LHCN-M2 (cell line): Measurements from ENCODE around the gene NKX1-2. TPM values are rescaled to one million over a fixed set of nuclear protein-coding genes. Genes with fewer than 3 reads are reported as not detected.

Source experiments
- DNase-seq: peaks from one replicate; pipeline ENCODE4 v3.0.0-alpha.2; 2012; ENCODE audit warnings: low read depth
- total RNA-seq: library from RNA; depleted of rRNA; stranded (reverse); fragments of >200 nt; gene quantifications from 2 replicates; pipeline ENCODE4 v1.2.3, GENCODE V29; 2014; rRNA removed

The NKX1-2 gene
- total RNA-seq, 1 experiment from 2014 or later: not detected

DNA sequence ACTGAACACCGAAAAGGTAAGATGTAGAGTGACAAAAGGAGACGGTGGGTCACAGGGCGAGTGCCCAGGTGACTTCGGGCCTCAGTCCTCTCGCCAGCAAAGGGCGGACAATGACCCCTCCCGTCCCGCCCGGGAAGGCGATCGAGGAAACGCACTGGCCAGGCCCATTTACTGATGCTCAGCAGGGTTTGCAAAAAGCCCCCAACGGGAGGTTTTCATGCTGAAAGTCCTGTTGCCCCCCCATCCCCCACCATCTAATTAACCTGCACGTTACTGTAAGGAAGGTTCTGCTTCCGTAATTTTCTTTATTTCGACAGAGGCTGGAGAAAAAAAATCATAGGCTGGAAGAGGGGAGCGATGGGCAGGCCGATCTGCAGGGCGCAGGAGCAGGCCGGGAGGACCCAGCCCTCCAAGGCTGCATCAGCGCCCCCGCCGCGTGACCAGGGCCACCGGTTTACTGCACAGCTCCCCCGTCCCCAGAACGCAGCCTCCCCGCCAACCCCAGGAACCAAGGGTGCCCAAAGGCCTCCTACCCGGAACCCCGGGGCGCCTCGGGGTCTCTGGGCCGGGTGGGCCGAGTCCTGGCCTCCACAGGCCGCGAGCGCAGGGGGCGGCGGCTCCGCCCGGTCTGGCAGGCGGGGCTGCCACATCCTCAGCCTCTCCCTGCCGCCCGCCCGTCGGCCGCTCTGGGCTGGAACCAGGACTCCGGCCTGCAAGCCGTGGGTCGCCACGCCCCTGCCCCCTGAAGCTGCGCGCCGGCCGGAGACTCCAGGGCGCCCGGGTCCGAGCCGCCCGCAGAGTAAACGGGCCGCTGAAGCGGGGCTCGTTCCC is 31.7 kb downstream of the NKX1-2 start:
- peak; percentile 58 for DNase-seq

- no peak for DNase-seq
Measured at GRCh38 chr10:124416733-124417132, 33.1 kb downstream of the NKX1-2 start.

GRCh38 chr10:124415210-124415609 is 34.6 kb downstream of the NKX1-2 start:
- no peak for DNase-seq

GRCh38 chr10:124414076-124414475 is 35.8 kb downstream of the NKX1-2 start:
- no peak for DNase-seq

GRCh38 chr10:124409696-124410095 is 40.1 kb downstream of the NKX1-2 start:
- no peak for DNase-seq

DNA sequence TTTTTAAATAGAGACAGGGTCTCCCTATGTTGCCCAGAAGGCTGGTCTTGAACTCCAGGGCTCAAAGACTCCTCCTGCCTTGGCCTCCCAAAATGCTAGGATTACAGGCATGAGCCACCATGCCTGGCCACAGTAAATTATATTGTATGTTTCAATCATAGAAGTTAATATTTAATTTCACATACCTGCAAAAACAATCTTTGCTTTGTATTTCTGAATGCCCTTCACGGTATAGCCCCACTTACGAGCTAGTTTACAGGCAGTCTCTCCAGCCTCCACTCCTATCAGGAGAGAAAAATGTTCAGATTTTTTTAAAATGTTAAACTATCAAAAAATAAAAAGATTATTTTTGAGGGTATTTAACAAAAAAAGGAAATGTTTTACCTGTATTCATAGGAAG is 41.5 kb downstream of the NKX1-2 start:
- DNase-seq: no peak

- DNase-seq: no peak
Measured at GRCh38 chr10:124407456-124407855, 42.4 kb downstream of the NKX1-2 start.

DNA sequence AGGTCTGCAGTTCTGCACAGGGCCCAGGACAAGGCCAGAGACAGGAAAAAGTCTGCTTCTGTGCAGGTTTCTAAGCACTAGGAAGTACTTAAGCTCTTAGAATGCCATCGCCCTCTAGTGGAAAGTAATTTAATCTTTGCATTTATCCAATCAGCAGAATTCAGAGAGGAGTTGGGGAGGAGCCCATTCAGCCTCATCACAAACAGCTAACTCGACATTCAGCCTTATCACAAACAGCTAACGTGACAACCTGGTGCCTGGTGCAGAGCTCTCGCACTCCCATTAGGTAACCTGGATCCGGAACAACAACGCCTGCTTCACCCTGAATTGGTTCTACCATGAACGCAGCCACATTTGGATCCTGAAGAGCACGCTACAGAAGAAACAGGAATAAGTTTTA is 46.3 kb downstream of the NKX1-2 start:
- DNase-seq: peak; percentile 81

DNA sequence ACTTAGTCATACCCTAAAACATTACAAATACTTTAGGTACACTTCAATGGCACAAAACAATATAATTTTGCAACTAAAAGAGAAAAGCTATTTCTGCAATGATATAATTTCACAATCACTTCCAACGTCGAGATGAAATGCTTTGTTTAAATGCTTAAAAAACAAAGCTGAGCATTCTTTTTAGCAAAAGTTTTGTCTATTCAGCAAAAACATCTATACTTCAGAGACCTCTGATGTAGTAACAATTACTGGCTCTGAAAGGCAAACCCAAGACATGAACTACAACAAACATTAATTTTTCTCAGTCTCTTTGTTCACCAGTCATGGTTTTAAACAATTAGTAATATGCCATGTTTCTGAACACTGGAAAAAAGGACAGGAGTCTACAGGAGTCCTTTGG is 47.6 kb downstream of the NKX1-2 start:
- DNase-seq: no peak

DNA sequence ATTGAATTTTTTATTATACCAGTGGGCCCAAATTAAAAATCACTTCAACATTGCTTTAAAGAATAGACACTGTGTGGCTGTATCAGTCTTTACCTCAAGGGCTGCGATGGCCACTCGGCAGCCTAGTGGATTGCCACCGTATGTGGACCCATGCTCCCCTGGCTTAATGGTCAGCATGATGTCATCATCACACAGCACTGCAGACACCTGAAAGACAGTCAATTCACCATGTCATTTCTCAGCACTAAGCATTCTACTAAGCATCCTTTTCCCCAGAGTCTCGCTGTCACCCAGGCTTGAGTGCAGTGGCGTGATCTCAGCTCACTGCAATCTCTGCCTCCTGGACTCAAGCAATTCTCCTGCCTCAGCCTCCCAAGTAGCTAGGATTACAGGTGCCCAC is 48.2 kb downstream of the NKX1-2 start:
- no peak for DNase-seq

Other genes with a start within 250 kb of the NKX1-2 start
- 150 and 157 TPM in 2 replicates for gene OAT, start 31.1 kb downstream of the NKX1-2 start, total RNA-seq
- 11.9 and 13.2 TPM in 2 replicates for gene LHPP, start 11.8 kb upstream of the NKX1-2 start, total RNA-seq